ENCODE results near the gene PDRG1.

DNA sequence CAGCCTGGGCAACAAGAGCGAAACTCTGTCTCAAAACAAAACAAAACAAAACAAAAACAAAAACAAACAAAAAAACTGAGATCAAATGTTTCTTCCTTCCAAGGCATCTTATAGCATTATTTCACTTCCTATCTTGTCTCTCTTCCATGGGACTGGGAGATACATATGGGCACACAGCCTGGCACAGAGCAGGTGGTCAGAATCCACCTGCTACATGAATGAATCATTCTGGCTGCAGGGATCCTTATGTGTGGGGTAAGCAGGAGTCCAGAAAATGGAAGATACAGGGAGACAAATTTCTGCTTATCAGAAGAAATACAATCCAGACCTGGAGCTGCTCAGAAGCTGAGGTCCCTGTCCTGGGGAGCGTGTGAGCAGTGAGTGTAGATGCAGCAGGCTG is 40.2 kb upstream of the PDRG1 start:
- TF ChIP-seq RCOR1 (IDR thresholded peaks at IDR 0.05; ENCODE audit: low read depth, low read length) = no peak
- TF ChIP-seq, protein P1, sequence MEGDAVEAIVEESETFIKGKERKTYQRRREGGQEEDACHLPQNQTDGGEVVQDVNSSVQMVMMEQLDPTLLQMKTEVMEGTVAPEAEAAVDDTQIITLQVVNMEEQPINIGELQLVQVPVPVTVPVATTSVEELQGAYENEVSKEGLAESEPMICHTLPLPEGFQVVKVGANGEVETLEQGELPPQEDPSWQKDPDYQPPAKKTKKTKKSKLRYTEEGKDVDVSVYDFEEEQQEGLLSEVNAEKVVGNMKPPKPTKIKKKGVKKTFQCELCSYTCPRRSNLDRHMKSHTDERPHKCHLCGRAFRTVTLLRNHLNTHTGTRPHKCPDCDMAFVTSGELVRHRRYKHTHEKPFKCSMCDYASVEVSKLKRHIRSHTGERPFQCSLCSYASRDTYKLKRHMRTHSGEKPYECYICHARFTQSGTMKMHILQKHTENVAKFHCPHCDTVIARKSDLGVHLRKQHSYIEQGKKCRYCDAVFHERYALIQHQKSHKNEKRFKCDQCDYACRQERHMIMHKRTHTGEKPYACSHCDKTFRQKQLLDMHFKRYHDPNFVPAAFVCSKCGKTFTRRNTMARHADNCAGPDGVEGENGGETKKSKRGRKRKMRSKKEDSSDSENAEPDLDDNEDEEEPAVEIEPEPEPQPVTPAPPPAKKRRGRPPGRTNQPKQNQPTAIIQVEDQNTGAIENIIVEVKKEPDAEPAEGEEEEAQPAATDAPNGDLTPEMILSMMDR (IDR thresholded peaks at IDR 0.05) = no peak
- no peak for TF ChIP-seq JUN (IDR thresholded peaks at IDR 0.05)
- TF ChIP-seq NFE2L2 (conservative IDR thresholded peaks at IDR 0.05; ENCODE audit: low read length) = no peak
- no peak for TF ChIP-seq TP53 (CRISPR knock-in tag; IDR thresholded peaks at IDR 0.05)
- no peak for TF ChIP-seq KDM1A (IDR thresholded peaks at IDR 0.05; ENCODE audit: low read depth)
- TF ChIP-seq POLR2A (IDR thresholded peaks at IDR 0.05; ENCODE audit: low read length) = no peak
- no peak for TF ChIP-seq NR3C1 (IDR thresholded peaks at IDR 0.05)
- TF ChIP-seq RFX5 (IDR thresholded peaks at IDR 0.05) = no peak
- no peak for TF ChIP-seq ZFP36 (IDR thresholded peaks at IDR 0.05; ENCODE audit: borderline replicate concordance, partially characterized antibody)
